RWPE2 (cell line): ENCODE measurements around the gene ANAPC16.

ENCODE experiments used
- ATAC-seq: fragments of 200-7000 bp; cut with Tn5 transposase; 3 replicates; pipeline ENCODE4 v1.9.1; 2021; ENCODE audit warnings: low read depth
- DNase-seq: peaks from one replicate; pipeline ENCODE4 v3.0.0-alpha.2; 2020; ENCODE audit warnings: low spot score
- H3K27ac ChIP-seq: fragments of 450-650 bp; 2 replicates; pipeline ENCODE4 v1.5.1; 2017; ENCODE audit warnings: mild to moderate bottlenecking; ENCODE audit not compliant: poor library complexity, severe bottlenecking
- H3K27me3 ChIP-seq: fragments of 250-450 bp; sonication (Bioruptor Pico); 2 replicates; pipeline ENCODE4 v1.5.1; 2021; ENCODE audit warnings: mild to moderate bottlenecking, moderate library complexity; ENCODE audit not compliant: insufficient read depth, poor library complexity, severe bottlenecking
- H3K36me3 ChIP-seq: fragments of 250-450 bp; sonication (Bioruptor Pico); 2 replicates; pipeline ENCODE4 v1.5.1; 2020; ENCODE audit warnings: low read depth, mild to moderate bottlenecking, moderate library complexity
- H3K4me1 ChIP-seq: fragments of 250-450 bp; sonication (Bioruptor Pico); 2 replicates; pipeline ENCODE4 v1.5.1; 2021; ENCODE audit warnings: mild to moderate bottlenecking, moderate library complexity; ENCODE audit not compliant: insufficient read depth, poor library complexity, severe bottlenecking
- H3K4me3 ChIP-seq: fragments of 250-450 bp; sonication (Bioruptor Pico); 2 replicates; pipeline ENCODE4 v1.5.1; 2021; ENCODE audit warnings: mild to moderate bottlenecking, moderate library complexity; ENCODE audit not compliant: severe bottlenecking
- H3K9me3 ChIP-seq: fragments of 250-450 bp; sonication (Bioruptor Pico); 2 replicates; pipeline ENCODE4 v1.5.1; 2021; ENCODE audit warnings: mild to moderate bottlenecking, moderate library complexity; ENCODE audit not compliant: severe bottlenecking
- TF ChIP-seq, protein P1 (sequence below): fragments of 450-650 bp; IDR thresholded peaks from one replicate; pipeline ENCODE4 v1.5.1; 2017; ENCODE audit warnings: mild to moderate bottlenecking, moderate library complexity; ENCODE audit not compliant: poor library complexity, severe bottlenecking

Gene ANAPC16

DNA sequence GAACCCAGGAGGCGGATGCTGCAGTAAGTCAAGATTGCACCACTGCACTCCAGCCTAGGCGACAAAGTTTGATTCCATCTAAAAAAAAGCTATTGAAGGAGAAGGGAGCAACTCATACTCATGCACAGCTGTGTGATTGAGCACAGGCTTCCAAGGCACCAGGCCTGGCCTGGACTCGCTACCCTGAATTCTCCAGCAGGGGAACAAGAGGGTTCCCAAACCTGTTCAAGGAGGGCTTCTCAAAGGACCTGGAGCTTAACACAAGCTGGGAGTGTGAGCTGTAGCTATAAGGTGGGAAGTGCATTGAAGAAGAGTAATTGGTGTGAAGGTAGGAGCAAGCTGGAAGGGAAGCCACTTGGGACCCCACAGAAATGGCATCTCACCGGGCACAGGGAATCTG, 42.8 kb downstream of the ANAPC16 start:
- DNase-seq (no peak), ATAC-seq (no peak)
- Histone ChIP-seq H3K4me1 (peaks cover 57% of the 10 kb centered on the region), H3K4me3 (no peak overlapping the region), H3K27me3 (no peaks in the 10 kb centered on the region), H3K27ac (peak overlapping the region; percentile 99), H3K9me3 (no peaks in the 10 kb centered on the region), H3K36me3 (no peaks in the 10 kb centered on the region)
- TF ChIP-seq, protein P1, sequence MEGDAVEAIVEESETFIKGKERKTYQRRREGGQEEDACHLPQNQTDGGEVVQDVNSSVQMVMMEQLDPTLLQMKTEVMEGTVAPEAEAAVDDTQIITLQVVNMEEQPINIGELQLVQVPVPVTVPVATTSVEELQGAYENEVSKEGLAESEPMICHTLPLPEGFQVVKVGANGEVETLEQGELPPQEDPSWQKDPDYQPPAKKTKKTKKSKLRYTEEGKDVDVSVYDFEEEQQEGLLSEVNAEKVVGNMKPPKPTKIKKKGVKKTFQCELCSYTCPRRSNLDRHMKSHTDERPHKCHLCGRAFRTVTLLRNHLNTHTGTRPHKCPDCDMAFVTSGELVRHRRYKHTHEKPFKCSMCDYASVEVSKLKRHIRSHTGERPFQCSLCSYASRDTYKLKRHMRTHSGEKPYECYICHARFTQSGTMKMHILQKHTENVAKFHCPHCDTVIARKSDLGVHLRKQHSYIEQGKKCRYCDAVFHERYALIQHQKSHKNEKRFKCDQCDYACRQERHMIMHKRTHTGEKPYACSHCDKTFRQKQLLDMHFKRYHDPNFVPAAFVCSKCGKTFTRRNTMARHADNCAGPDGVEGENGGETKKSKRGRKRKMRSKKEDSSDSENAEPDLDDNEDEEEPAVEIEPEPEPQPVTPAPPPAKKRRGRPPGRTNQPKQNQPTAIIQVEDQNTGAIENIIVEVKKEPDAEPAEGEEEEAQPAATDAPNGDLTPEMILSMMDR, result no peak

DNA sequence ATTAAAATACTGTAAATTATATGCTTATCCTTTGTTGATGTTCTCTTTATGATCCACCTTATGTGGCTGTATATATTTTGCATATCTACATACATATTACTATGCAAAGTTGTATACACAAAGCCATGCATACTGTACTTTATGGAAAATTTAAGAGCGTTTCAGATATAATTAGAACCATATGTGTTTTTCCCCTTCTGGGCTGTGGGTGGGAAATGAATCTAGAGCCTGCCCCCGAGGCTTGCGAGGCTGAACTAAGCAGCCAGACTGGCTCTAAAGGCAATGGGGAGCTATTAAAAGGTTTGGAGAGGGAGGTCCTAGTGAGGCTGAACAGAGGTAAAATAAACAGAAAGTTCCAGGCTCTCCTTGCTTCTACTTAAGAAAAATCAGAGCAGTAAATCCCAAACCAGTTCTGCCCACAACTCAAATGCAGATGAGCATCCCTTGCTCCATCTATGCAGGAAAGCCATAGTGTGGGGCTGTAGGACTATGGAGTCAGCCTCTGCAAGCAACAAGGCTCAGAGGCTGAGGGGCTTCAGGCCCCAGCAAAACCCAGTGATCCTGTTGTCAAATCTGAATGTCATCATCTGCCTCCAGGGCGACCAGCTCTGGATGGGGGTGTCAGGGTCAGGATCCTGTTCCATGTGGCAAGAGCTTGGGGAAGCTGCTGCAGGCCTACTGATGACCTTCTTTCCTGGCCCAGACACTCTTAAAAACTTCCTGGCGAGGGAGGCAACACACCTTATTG, 43.9 kb downstream of the ANAPC16 start:
- peaks cover 65% of the 10 kb centered on the region for H3K4me1 ChIP-seq

DNA sequence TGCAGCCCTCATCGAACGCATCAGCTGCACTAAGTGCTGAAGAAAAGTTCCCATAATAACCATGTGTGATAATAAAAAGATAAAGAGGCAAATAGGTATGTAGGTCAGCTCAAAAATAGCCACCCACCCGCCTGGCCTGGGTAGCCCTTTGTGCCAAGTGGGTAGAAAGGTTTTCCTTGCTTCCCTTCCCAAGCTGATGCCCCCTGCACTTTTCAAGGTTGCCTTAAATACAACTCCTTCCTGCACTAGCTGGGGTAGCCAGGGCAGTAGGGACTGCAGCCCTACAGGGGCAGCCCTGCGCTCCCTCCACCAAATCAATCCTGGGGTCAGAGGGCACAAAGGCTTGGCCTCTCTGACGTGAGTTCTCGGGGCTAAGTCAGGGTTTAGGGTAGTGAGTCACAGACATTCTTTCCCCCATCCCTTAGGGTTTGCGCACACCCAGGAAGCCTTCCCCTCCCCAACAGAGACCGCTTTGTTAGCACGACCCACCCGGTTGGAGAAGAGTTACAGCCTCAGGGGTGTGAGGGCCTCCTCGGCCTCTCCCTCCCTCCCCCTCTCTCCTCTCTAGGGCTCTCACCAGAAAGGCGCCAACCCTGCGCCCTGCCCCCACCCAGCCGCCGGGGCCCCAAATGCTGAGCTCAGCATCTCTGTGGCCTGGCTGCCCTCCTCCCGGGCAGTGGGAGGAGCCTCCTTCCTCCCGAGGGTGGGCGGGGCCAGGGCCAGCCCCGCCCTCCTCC, 44.6 kb downstream of the ANAPC16 start:
- no peaks in the 10 kb centered on the region for H3K36me3 ChIP-seq
- H3K4me3 ChIP-seq, result no peak overlapping the region
- H3K27me3 ChIP-seq, result no peaks in the 10 kb centered on the region
- DNase-seq (peak; percentile 98), ATAC-seq (peak; percentile 84)
- H3K4me1 ChIP-seq, result peaks cover 63% of the 10 kb centered on the region
- H3K27ac ChIP-seq, result peak overlapping the region; percentile 99
- TF ChIP-seq, protein P1, result no peak
- no peaks in the 10 kb centered on the region for H3K9me3 ChIP-seq

More for the DNA sequence above, 43.9 kb downstream of the ANAPC16 start:
- no peak overlapping the region for H3K4me3 ChIP-seq
- no peaks in the 10 kb centered on the region for H3K27me3 ChIP-seq
- TF ChIP-seq, protein P1, result no peak
- DNase-seq (no peak), ATAC-seq (peak; percentile 1)
- H3K36me3 ChIP-seq, result no peaks in the 10 kb centered on the region
- H3K27ac ChIP-seq, result peak overlapping the region; percentile 99
- H3K9me3 ChIP-seq, result no peaks in the 10 kb centered on the region

DNA sequence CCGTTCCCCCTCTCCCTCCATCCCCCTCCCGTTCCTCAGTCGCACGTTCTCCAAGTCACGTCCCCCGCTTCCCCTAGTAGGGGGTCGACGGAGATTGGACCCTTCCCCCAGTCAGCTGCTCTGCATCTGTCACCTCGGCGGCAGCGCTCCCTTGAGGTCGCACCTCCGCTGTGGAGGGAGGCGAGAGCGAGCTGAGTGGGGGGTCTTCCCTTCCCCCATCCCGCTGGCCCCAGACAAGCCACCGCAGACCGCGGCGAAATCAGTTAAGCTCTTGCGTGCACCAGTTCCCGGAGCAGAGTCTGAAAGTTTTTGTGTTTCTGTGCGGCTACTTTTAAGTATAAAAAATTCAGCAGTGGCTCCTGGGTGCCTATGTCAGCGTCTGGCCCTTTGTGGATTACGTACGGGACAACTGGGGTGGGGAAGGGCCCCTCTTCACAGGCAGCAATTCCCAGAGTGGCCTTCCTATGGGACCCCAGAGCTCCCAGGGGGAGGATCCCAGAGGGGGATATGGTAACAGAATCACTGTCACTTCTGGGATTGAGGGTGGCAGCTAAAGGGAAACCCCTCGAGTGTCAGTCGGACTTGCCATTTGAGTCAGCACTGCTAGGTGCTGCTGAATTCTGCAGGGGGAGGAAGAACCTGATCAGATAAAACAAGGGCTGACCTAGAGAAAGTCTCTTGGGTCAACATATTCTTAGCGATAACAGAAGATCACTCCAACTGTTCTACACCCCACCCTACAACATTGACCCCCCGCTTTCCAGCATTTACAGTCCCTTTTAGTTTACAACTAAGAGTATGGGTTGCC, 45.4 kb downstream of the ANAPC16 start:
- TF ChIP-seq, protein P1, result no peak
- H3K27me3 ChIP-seq, result no peaks in the 10 kb centered on the region
- peak overlapping the region; percentile 99 for H3K27ac ChIP-seq
- DNase-seq (no peak), ATAC-seq (no peak)
- H3K4me3 ChIP-seq, result peak overlapping the region; percentile 11
- no peaks in the 10 kb centered on the region for H3K9me3 ChIP-seq
- no peaks in the 10 kb centered on the region for H3K36me3 ChIP-seq
- peaks cover 63% of the 10 kb centered on the region for H3K4me1 ChIP-seq
